DND-41 (cell line): ENCODE results near the gene ZNRF2.
A peak's percentile ranks its signal among the peaks of the same experiment; 100 is the strongest.

Source experiments
- ATAC-seq: fragments of 200-7000 bp; cut with Tn5 transposase; 3 replicates; pipeline ENCODE4 v1.9.1; 2021; ENCODE audit warnings: low read depth; ENCODE audit not compliant: insufficient read depth
- DNase-seq: peaks from one replicate; pipeline ENCODE4 v3.0.0-alpha.2; 2020
- H2AFZ ChIP-seq: 2 replicates; pipeline ENCODE4 v1.6.0; 2012; ENCODE audit warnings: low read depth, low read length
- H3K27ac ChIP-seq: 2 replicates; pipeline ENCODE4 v1.5.1; 2012; ENCODE audit warnings: low read length, inconsistent platforms
- H3K27me3 ChIP-seq: fragments of 200-600 bp; sonication (generic); 2 replicates; pipeline ENCODE4 v1.6.0; 2012; ENCODE audit warnings: low read length, mild to moderate bottlenecking, inconsistent platforms; ENCODE audit not compliant: insufficient read depth, poor library complexity
- H3K36me3 ChIP-seq: 2 replicates; pipeline ENCODE4 v1.5.1; 2012; ENCODE audit warnings: low read length, inconsistent platforms; ENCODE audit not compliant: insufficient read depth
- H3K4me1 ChIP-seq: 2 replicates; pipeline ENCODE4 v1.5.1; 2012; ENCODE audit warnings: mild to moderate bottlenecking, low read length; ENCODE audit not compliant: insufficient read depth
- H3K4me2 ChIP-seq: 2 replicates; pipeline ENCODE4 v1.6.0; 2012; ENCODE audit warnings: mild to moderate bottlenecking, moderate library complexity, low read length, inconsistent platforms; ENCODE audit not compliant: insufficient read depth
- H3K4me3 ChIP-seq, 2 experiments: fragments of 200-600 bp in 1 of 2; shearing (Covaris generic) in 1 of 2; 2 replicates each; pipeline ENCODE4 v1.5.1; 2012 to 2016; ENCODE audit warnings: inconsistent platforms in 2 of 2, low read length in 2 of 2, mild to moderate bottlenecking in 2 of 2, low read depth in 1 of 2, moderate library complexity in 1 of 2
- H3K79me2 ChIP-seq: 2 replicates; pipeline ENCODE4 v1.6.0; 2012; ENCODE audit warnings: low read length, inconsistent platforms; ENCODE audit not compliant: insufficient read depth
- H3K9ac ChIP-seq: 2 replicates; pipeline ENCODE4 v1.6.0; 2012; ENCODE audit warnings: low read depth, mild to moderate bottlenecking, inconsistent platforms, low read length, moderate library complexity
- H3K9me3 ChIP-seq: 2 replicates; pipeline ENCODE4 v1.5.1; 2012; ENCODE audit warnings: low read length, moderate library complexity, mild to moderate bottlenecking, inconsistent platforms; ENCODE audit not compliant: insufficient read depth, severe bottlenecking
- H4K20me1 ChIP-seq: 2 replicates; pipeline ENCODE4 v1.6.0; 2012; ENCODE audit warnings: low read length; ENCODE audit not compliant: insufficient read depth
- CTCF ChIP-seq: IDR thresholded peaks from 2 replicates; pipeline ENCODE4 v1.5.1; 2012; ENCODE audit warnings: borderline replicate concordance, low read length, moderate library complexity, mild to moderate bottlenecking; ENCODE audit not compliant: poor library complexity, severe bottlenecking; ENCODE audit errors: extremely low read depth
- EZH2 ChIP-seq: IDR thresholded peaks from 3 replicates; pipeline ENCODE4 v1.6.1; 2012; ENCODE audit warnings: borderline replicate concordance, low read depth, mild to moderate bottlenecking, moderate library complexity, low read length, inconsistent platforms; ENCODE audit not compliant: severe bottlenecking

ZNRF2 gene

GRCh38 chr7:30396389-30396788, 112.0 kb downstream of the ZNRF2 start:
- ATAC-seq (no peak), DNase-seq (no peak)
- no peak overlapping the region for H3K4me3 ChIP-seq
- H3K79me2 ChIP-seq, result no peaks in the 10 kb centered on the region
- no peak overlapping the region for H3K27ac ChIP-seq
- H3K9me3 ChIP-seq, result no peaks in the 10 kb centered on the region
- H2AFZ ChIP-seq, result no peak overlapping the region
- no peak overlapping the region for H3K4me2 ChIP-seq
- H3K27me3 ChIP-seq, result no peaks in the 10 kb centered on the region
- no peak overlapping the region for H3K9ac ChIP-seq
- no peaks in the 10 kb centered on the region for H3K4me1 ChIP-seq
- no peaks in the 10 kb centered on the region for H4K20me1 ChIP-seq
- TF ChIP-seq CTCF (peak; percentile 40), EZH2 (no peak)
- H3K36me3 ChIP-seq, result no peaks in the 10 kb centered on the region

- H3K9ac ChIP-seq, result no peak overlapping the region
- no peaks in the 10 kb centered on the region for H4K20me1 ChIP-seq
- no peaks in the 10 kb centered on the region for H3K4me1 ChIP-seq
- H3K36me3 ChIP-seq, result peaks cover 8% of the 10 kb centered on the region
- no peaks in the 10 kb centered on the region for H3K9me3 ChIP-seq
- no peak overlapping the region for H2AFZ ChIP-seq
- H3K27me3 ChIP-seq, result no peaks in the 10 kb centered on the region
- DNase-seq, result no peak
- no peak overlapping the region for H3K27ac ChIP-seq
- H3K4me2 ChIP-seq, result no peak overlapping the region
- ATAC-seq, result no peak
- H3K79me2 ChIP-seq, result no peaks in the 10 kb centered on the region
- TF ChIP-seq CTCF (no peak), EZH2 (no peak)
- H3K4me3 ChIP-seq, result no peak overlapping the region
Observed at GRCh38 chr7:30403477-30403876, 119.1 kb downstream of the ZNRF2 start.

GRCh38 chr7:30405179-30405578, 120.8 kb downstream of the ZNRF2 start:
- no peak for ATAC-seq
- TF ChIP-seq EZH2 (no peak), CTCF (no peak)
- Histone ChIP-seq H2AFZ (no peak overlapping the region), H3K27me3 (no peaks in the 10 kb centered on the region), H3K4me3 (no peak overlapping the region), H4K20me1 (no peaks in the 10 kb centered on the region), H3K4me2 (no peak overlapping the region), H3K79me2 (no peaks in the 10 kb centered on the region), H3K36me3 (peaks cover 8% of the 10 kb centered on the region), H3K9me3 (no peaks in the 10 kb centered on the region), H3K9ac (no peak overlapping the region), H3K27ac (no peak overlapping the region), H3K4me1 (no peaks in the 10 kb centered on the region)
- DNase-seq, result no peak

- H3K27ac ChIP-seq, result no peak overlapping the region
- no peaks in the 10 kb centered on the region for H3K9me3 ChIP-seq
- no peak overlapping the region for H3K4me3 ChIP-seq
- no peaks in the 10 kb centered on the region for H3K27me3 ChIP-seq
- DNase-seq (no peak), ATAC-seq (no peak)
- H3K4me2 ChIP-seq, result no peak overlapping the region
- H3K79me2 ChIP-seq, result no peaks in the 10 kb centered on the region
- TF ChIP-seq CTCF (no peak), EZH2 (no peak)
- H3K9ac ChIP-seq, result no peak overlapping the region
- peaks cover 9% of the 10 kb centered on the region for H3K36me3 ChIP-seq
- no peaks in the 10 kb centered on the region for H3K4me1 ChIP-seq
- H4K20me1 ChIP-seq, result no peaks in the 10 kb centered on the region
- H2AFZ ChIP-seq, result no peak overlapping the region
Observed at GRCh38 chr7:30406664-30407425, 122.4 kb downstream of the ZNRF2 start.
